Left kidney (tissue), 8 donors: ENCODE results near the gene DCTN5. TPM values are rescaled to one million over a fixed set of nuclear protein-coding genes. Genes with fewer than 3 reads are reported as not detected.
"Not testable (repeated sequence)": the region's sequence is repeated elsewhere in the genome, so short reads cannot be mapped to it uniquely, and the experiment has no call there.

Experiments used
- DNase-seq: peaks from one replicate; pipeline ENCODE4 v3.0.0-alpha.2; 2013
- long read RNA-seq, 8 donors: transcript quantifications; one replicate each; lab custom pipeline, GENCODE V29; 2026
- polyA plus RNA-seq: library from polyadenylated mRNA; unstranded; fragments of 120-200 nt; gene quantifications from one replicate; pipeline ENCODE4 v1.2.1, GENCODE V29; 2013; ENCODE audit not compliant: insufficient read length

DCTN5 gene
- 78.7 TPM for polyA plus RNA-seq
- long read RNA-seq, donor 1, full-length matches to known transcripts: 65 of 65 reads
- long read RNA-seq, donor 1, partial matches to known transcripts: 0 of 65 reads
- long read RNA-seq, donor 1, other reads (novel, unspliced or antisense): 0 of 65 reads
- long read RNA-seq, donor 2, full-length matches to known transcripts: 53 of 63 reads
- long read RNA-seq, donor 2, partial matches to known transcripts: 10 of 63 reads
- long read RNA-seq, donor 2, other reads (novel, unspliced or antisense): 0 of 63 reads
- long read RNA-seq, donor 3, full-length matches to known transcripts: 53 of 53 reads
- long read RNA-seq, donor 3, partial matches to known transcripts: 0 of 53 reads
- long read RNA-seq, donor 3, other reads (novel, unspliced or antisense): 0 of 53 reads
- long read RNA-seq, donor 4, full-length matches to known transcripts: 12 of 12 reads
- long read RNA-seq, donor 4, partial matches to known transcripts: 0 of 12 reads
- long read RNA-seq, donor 4, other reads (novel, unspliced or antisense): 0 of 12 reads
- long read RNA-seq, donor 5, full-length matches to known transcripts: 78 of 78 reads
- long read RNA-seq, donor 5, partial matches to known transcripts: 0 of 78 reads
- long read RNA-seq, donor 5, other reads (novel, unspliced or antisense): 0 of 78 reads
- long read RNA-seq, donor 6, full-length matches to known transcripts: 55 of 62 reads
- long read RNA-seq, donor 6, partial matches to known transcripts: 7 of 62 reads
- long read RNA-seq, donor 6, other reads (novel, unspliced or antisense): 0 of 62 reads
- long read RNA-seq, donor 7, full-length matches to known transcripts: 101 of 112 reads
- long read RNA-seq, donor 7, partial matches to known transcripts: 11 of 112 reads
- long read RNA-seq, donor 7, other reads (novel, unspliced or antisense): 0 of 112 reads
- long read RNA-seq, donor 8, full-length matches to known transcripts: 28 of 28 reads
- long read RNA-seq, donor 8, partial matches to known transcripts: 0 of 28 reads
- long read RNA-seq, donor 8, other reads (novel, unspliced or antisense): 0 of 28 reads

GRCh38 chr16:23640931-23641765, at the start of gene DCTN5, which contains the start of gene PALB2:
TSS of gene DCTN5 (plus strand) at chr16:23641466. CDS start at chr16:23641543, 77 bp downstream.
TSS of gene PALB2 (minus strand) at chr16:23641310. CDS start at chr16:23641157, 153 bp downstream.
- peak; percentile 91 for DNase-seq

GRCh38 chr16:23594186-23594585, 47.1 kb upstream of the DCTN5 start:
- DNase-seq: no peak

DNA sequence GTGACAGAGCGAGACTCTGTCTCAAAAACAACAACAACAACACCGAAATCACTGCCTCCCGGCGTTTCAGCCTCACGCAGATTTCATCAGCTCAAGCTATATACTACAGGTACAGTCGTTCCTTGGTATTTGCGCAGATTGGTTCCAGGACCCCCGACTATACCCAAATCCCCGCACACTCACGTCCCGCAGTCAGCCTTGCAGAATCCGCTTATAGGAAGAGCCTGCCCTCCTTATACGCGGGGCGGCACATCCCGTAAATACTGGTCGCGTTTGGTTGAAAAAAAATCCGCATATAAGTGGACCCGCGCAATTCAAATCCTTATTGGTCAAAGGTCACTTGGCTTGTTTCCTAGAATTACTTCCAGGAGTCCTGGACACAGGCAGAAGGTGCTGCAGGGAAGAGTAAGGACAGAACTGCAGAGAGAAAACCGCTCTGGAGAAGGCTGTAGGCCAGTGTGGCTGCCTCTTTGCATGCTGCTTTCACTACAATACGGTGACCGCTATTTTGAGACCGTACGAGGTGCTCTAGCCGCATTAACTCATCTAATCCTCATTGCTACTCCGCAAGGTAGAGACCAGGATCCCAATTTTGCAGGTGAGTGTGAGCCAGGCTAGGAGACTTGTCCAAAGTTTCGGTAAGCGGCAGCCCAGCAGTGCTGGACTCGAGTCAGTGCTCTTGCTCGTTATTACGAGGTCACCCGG, 45.9 kb upstream of the DCTN5 start:
- peak; percentile 1 for DNase-seq

DNA sequence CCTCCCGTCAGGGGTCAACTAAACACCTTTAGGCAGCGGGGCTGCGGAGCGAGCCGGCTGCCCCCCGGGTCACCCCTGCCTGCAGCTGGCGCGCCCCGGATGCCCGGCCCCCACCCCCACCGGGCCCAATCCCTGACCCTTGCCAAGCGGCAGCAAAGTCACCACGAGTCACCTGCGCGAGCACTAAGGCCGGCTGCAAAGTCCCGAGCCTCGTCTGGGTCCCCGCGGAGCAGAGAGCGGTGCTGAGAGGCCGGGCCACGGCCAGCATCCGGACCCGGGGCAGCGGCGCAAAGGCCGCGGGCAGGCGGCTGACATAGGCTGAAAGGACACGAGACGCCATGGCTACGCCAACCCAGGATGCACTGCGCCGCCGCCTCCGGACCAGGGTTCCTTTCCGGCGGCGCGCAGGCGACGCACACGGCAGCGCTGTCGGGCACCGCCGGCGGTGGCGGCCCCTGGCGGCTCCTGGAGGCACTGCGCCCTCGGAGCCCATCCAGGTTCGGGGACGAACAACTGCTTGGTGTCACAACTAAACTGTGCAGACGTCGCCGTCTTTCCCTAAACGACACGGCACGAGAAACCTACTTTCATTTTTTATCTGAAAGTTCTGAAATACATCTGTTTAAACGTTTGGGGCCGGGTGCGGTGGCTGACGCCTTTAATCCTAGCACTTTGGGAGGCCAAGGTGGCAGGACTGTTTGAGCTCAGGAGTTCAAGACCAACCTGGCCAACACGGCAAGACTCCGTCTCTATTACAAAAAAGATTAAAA, 45.1 kb upstream of the DCTN5 start, which contains the start of gene NDUFAB1:
NDUFAB1 (minus strand) TSS at position 366 of the 770 bp plus-strand sequence; CDS start at position 340, 26 bp downstream.
- peak; percentile 87 for DNase-seq

DNA sequence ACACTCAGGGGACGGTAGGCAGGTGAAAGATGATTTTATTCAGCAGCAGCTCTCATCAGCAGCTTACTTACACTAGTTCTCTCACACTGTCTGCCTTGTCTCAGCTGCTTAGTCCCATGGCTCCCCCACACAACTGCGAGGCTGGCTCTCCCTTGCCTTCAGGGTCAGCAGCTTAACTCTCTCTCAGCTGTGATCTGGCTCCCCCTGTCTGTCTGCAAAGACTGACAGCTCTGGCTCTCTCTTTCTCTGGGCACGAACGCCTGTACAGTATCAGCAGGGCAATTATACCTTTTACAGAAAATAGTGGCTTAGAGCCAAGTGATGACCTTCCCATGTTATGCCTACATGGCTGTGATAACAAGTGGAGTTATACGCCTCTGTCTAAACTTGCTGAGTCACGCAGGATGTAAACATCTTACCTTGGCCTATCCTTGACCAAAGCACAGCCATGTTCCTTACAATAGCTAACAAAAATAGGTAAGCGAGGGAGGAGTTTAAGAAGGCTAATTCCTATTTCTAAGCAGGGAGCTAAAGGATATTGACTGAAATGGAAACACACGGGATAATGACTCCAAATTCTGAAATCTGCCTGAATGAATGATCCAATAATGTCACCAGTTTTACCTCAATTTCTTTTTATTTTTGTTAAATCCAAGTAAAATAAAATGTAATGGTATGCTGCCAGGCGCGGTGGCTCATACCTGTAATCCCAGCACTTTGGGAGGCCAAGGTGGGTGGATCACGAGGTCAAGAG, 44.1 kb upstream of the DCTN5 start:
- DNase-seq: no peak

GRCh38 chr16:23607726-23608125, 33.5 kb upstream of the DCTN5 start:
- no peak for DNase-seq

- DNase-seq: no peak
Observed at GRCh38 chr16:23608194-23608593, 33.1 kb upstream of the DCTN5 start.

DNA sequence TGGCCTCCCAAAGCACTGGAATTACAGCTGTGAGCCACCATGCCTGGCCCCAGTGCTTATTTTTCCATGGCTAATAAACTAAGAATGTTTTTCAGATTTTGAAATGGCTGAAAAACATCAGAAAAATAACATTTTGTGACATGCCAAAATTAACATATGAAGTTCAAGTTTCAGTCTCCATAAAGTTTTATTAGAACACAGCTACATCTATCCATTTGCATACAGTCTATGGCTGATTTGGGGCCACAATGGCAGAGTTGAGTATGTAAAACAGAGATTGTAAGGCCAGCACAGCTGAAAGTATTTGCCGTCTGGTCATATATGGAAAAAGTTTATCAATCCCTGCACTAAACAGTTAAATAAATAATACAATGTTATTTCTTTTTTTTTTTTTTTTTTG, 31.3 kb upstream of the DCTN5 start:
- DNase-seq: no peak

- DNase-seq: not testable (repeated sequence)
Observed at GRCh38 chr16:23610905-23611304, 30.4 kb upstream of the DCTN5 start.

GRCh38 chr16:23611936-23612335, 29.3 kb upstream of the DCTN5 start:
- DNase-seq: no peak

GRCh38 chr16:23615805-23616204, 25.5 kb upstream of the DCTN5 start:
- DNase-seq: no peak

- DNase-seq: no peak
Observed at GRCh38 chr16:23624092-23624491, 17.2 kb upstream of the DCTN5 start.

- DNase-seq: no peak
Observed at GRCh38 chr16:23629516-23629915, 11.8 kb upstream of the DCTN5 start.

- not testable (repeated sequence) for DNase-seq
Observed at GRCh38 chr16:23631874-23632273, 9.4 kb upstream of the DCTN5 start.

DNA sequence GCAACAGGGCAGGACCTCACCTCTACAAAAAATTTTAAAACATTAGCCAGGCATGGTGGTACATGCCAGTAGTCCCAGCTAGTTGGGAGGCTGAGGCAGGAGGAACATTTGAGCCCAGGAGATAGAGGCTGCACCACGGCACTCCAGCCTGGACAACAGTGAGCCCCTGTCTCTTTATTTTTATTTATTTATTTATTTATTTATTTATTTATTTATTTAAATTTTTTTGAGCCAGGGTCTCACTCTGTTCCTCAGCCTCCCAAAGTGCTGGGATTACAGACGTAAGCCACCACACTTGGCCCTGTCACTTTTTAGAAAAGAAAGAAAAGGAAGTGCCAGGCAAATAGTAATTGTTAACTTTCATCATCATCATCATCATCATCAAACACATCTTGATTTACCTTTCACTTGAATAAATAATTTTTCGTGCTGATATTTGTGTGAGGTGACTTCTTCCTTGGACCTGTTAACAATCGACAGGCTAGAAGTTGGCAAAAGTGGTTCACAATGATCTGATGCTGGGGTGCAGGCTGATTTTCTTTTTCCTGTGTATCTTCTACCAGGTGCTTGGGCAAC, 6.7 kb upstream of the DCTN5 start:
- no peak for DNase-seq

- no peak for DNase-seq
Observed at GRCh38 chr16:23635958-23636357, 5.3 kb upstream of the DCTN5 start.

- no peak for DNase-seq
Observed at GRCh38 chr16:23640615-23640930, 693 bp upstream of the DCTN5 start.

GRCh38 chr16:23642246-23642774, 1.0 kb downstream of the DCTN5 start:
- no peak for DNase-seq
